Endothelial cell of umbilical vein (primary cell): ENCODE data around the gene ITIH4.

Experiments used
- JUN ChIP-seq: IDR thresholded peaks from 2 replicates; pipeline ENCODE4 v1.6.1; 2011; ENCODE audit warnings: borderline replicate concordance, low read depth; ENCODE audit not compliant: insufficient read length, insufficient read depth
- POLR2A ChIP-seq: IDR thresholded peaks from 2 replicates; pipeline ENCODE4 v1.6.1; 2012; ENCODE audit warnings: low read depth, mild to moderate bottlenecking, control low read depth, low read length
- TF ChIP-seq, protein P1 (sequence below), 2 donors: IDR thresholded peaks; 1 replicate in 1 of 2; 2 replicates in 1 of 2; pipeline ENCODE4 v1.5.1; 2011; ENCODE audit warnings: low read length in 2 of 2, mild to moderate bottlenecking in 2 of 2, moderate library complexity in 2 of 2, control low read depth in 1 of 2, inconsistent platforms in 1 of 2, low read depth in 1 of 2; ENCODE audit not compliant: insufficient read depth in 1 of 2; ENCODE audit errors: extremely low read depth in 1 of 2
- TF ChIP-seq, protein P2 (sequence below): IDR thresholded peaks from 2 replicates; pipeline ENCODE4 v1.6.1; 2011; ENCODE audit not compliant: insufficient read depth, insufficient read length

DNA sequence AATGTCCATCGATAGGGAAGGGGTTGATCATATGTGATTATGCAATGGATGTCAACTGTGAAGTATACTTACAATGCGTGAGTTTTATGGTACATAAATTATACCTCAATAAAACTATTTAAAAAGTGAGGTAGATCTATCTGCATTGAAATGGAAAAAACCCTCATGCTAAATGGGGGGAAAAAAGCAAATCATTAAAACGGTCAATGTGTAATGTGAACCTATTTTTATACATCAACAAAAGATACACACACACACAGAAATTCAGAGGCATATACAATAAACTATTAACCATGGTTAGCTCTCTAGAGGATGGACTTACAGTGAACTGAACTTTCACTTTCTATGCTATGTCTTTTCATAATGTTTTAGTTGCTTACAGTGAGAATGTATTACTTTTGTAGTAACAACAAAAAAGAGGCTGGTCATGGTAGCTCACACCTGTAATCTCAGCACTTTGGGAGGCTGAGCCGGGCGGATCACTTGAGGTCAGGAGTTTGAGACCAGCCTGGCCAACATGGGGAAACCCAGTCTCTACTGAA, 43.8 kb upstream of the ITIH4 start:
- TF ChIP-seq, protein P1, sequence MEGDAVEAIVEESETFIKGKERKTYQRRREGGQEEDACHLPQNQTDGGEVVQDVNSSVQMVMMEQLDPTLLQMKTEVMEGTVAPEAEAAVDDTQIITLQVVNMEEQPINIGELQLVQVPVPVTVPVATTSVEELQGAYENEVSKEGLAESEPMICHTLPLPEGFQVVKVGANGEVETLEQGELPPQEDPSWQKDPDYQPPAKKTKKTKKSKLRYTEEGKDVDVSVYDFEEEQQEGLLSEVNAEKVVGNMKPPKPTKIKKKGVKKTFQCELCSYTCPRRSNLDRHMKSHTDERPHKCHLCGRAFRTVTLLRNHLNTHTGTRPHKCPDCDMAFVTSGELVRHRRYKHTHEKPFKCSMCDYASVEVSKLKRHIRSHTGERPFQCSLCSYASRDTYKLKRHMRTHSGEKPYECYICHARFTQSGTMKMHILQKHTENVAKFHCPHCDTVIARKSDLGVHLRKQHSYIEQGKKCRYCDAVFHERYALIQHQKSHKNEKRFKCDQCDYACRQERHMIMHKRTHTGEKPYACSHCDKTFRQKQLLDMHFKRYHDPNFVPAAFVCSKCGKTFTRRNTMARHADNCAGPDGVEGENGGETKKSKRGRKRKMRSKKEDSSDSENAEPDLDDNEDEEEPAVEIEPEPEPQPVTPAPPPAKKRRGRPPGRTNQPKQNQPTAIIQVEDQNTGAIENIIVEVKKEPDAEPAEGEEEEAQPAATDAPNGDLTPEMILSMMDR (IDR thresholded peaks at IDR 0.05; ENCODE audit: extremely low read depth in 1 of 2, insufficient read depth in 1 of 2, low read depth in 1 of 2, low read length in 2 of 2), result no peak
- TF ChIP-seq JUN (no peak), POLR2A (no peak)
- TF ChIP-seq, protein P2, sequence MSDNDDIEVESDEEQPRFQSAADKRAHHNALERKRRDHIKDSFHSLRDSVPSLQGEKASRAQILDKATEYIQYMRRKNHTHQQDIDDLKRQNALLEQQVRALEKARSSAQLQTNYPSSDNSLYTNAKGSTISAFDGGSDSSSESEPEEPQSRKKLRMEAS, result no peak
